ENCODE data around the gene FOXR1.

Gene FOXR1

DNA sequence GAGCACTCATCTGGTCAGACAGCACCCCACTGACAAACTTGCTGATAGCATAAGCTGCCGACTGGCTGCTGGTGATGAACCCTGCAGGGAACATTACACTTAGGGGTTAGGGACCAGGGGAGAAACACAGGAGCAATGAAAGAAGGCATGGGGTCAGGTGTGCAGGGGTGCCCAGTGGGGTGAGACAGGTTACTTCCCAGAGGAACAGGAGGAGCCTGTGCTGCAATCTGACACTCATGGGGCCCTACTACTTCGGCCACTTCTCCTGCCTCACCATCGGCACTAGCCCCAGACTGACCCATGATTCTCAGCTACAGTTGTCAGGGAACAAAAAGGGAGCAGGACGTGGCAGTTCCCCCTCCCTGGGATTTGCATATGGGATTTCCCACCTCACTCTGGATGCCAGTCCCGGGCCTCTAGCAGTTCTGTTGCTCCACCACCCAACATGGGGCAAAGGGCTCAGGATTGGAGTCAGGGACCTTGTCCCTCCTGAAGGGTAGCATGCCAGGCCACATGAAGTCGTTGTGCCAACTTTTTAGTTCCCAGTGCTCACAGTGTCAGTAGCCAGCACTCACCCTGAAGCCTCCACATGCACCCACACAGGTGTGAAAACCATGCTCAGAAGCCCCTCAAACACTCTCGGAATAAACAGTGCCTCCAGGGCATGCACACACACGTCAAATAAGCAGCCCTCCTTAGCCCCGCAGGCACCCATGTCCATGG is 56.9 kb downstream of the FOXR1 start:
- TF ChIP-seq CTCF (IDR thresholded peaks at IDR 0.05), result no peak
- DNase-seq (ENCODE audit: low spot score), result no peak
- Histone ChIP-seq H3K4me3 (no peak overlapping the region), H3K27ac (peak overlapping the region in 1 of 2 donors; percentile 85)

GRCh38 chr11:119029069-119029339 is 57.4 kb downstream of the FOXR1 start:
- no peak for DNase-seq (ENCODE audit: low spot score)
- no peak for TF ChIP-seq CTCF (IDR thresholded peaks at IDR 0.05)
- H3K4me3 ChIP-seq, result no peak overlapping the region
- peak overlapping the region in 1 of 2 donors; percentile 85 for H3K27ac ChIP-seq

- no peak for DNase-seq (ENCODE audit: low spot score)
- TF ChIP-seq CTCF (IDR thresholded peaks at IDR 0.05), result no peak
- Histone ChIP-seq H3K27ac (peak overlapping the region in 1 of 2 donors; percentile 85), H3K4me3 (peak overlapping the region; percentile 88)
These were observed 57.9 kb downstream of the FOXR1 start for GRCh38 chr11:119029340-119030028.

DNA sequence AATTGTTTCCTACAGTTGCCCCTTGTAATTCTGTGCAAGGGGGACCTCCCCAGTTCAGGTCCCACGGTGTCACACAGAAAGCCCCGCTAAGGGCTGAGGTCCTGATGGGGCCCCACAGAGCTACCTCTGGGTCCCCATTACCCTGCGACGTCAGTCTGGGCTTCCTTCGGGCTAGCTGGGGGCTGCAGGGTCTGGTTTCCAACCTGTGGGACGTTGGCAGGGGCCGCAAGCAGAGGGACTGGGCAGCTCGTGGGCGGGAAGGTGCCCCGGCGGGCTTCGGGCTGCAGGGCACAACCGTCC is 58.4 kb downstream of the FOXR1 start:
- DNase-seq (ENCODE audit: low spot score), result no peak
- H3K27ac ChIP-seq, result peak overlapping the region; percentile 49 to 85
- TF ChIP-seq CTCF (IDR thresholded peaks at IDR 0.05), result no peak
- peak overlapping the region; percentile 88 for H3K4me3 ChIP-seq

DNA sequence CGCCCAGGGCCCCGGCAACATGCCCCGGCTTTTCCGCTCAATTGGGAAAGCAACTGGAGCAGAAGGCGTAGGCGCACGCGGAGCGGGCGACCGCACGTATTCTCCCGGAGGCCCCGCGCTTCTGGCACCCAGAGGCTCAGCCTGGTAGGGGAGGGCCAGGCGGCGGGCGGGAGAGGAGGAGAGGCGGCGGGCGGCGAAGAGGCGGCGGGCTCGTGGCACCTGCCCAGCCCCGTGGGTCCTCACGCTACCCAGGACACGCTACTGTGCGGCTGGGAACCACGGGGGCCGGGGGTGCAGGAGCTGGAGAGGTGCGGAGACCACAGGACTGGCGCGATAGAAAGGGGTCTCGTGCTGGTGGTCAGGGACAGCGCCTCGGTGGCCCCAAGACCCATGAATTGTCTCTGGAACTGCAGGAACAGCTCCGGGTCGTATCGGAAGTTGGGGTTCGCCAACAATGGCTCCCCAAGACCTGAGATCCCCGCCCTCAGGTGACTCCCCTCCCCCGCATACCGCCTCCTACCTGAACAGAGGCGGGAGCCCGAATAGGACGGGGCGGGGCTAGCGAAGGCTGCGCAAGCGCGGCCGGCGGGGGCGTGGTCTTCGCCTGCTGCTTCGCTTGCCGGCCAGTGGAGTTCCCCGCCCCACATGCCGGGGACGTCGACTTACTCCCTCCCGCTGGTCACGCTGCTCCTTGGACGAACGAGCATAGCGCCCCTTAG is 58.9 kb downstream of the FOXR1 start, which contains the start of gene SLC37A4:
Gene SLC37A4, minus strand, starts transcription at position 549 of the 719 bp plus-strand sequence.
- Histone ChIP-seq H3K27ac (peak within 1 kb of the TSS; percentile 49 to 85), H3K4me3 (peak within 1 kb of the TSS; percentile 88)
- peak; percentile 97 for DNase-seq (ENCODE audit: low spot score)
- TF ChIP-seq CTCF (IDR thresholded peaks at IDR 0.05), result peak; percentile 82
